ENCODE results near the gene LYG2.

- TF ChIP-seq CTCF (IDR thresholded peaks at IDR 0.05) (no peak), EP300 (IDR thresholded peaks at IDR 0.05) (no peak)
Observed at GRCh38 chr2:99297994-99298393, 42.5 kb upstream of the LYG2 start.

Data from tibial nerve (tissue), 4 donors.